SK-N-SH (cell line): ENCODE measurements around the gene SNPH. TPM values are rescaled to one million over a fixed set of nuclear protein-coding genes. Genes with fewer than 3 reads are reported as not detected.

Experiments
- CTCF ChIA-PET: fragments of 300-600, 350-600 bp; formaldehyde crosslinking; extraction: SDS; loops from one replicate; lab custom pipeline; 2021; lab: Yijun Ruan, JAX
- POLR2A ChIA-PET: fragments of 350-600 bp; sonication (Branson Sonifier 250); formaldehyde crosslinking; extraction: SDS; loops from one replicate; lab custom pipeline; 2020; ENCODE audit warnings: antibody characterized with exemption, inconsistent platforms; lab: Yijun Ruan, JAX
- DNase-seq: peaks from one replicate; pipeline ENCODE4 v3.0.0; 2012
- H2AFZ ChIP-seq: fragments of 200-600 bp; sonication (generic); 2 replicates; pipeline ENCODE4 v1.8.1; 2016; ENCODE audit warnings: antibody characterized with exemption, mild to moderate bottlenecking, low read depth
- H3F3A ChIP-seq: fragments of 200-600 bp; sonication (generic); replicated peaks from 2 replicates; pipeline ENCODE3; 2016; ENCODE audit warnings: antibody characterized with exemption, mild to moderate bottlenecking; ENCODE audit not compliant: insufficient read depth
- H3K27ac ChIP-seq, 2 experiments: fragments of 200-500 bp in 1 of 2; fragments of 200-600 bp in 1 of 2; sonication (Bioruptor generic) in 1 of 2; sonication (generic), shearing (Covaris generic) in 1 of 2; 2 replicates each; pipeline versions ENCODE4 v1.5.1 to v1.6.1; 2014 to 2016; ENCODE audit warnings: low read depth in 2 of 2, inconsistent platforms in 1 of 2, low read length in 1 of 2, mild to moderate bottlenecking in 1 of 2, mixed read lengths in 1 of 2
- H3K27me3 ChIP-seq: fragments of 200-600 bp; sonication (generic), shearing (Covaris generic); 2 replicates; pipeline ENCODE4 v1.6.1; 2016; ENCODE audit warnings: mixed run types; ENCODE audit not compliant: insufficient read depth
- H3K36me3 ChIP-seq, 2 experiments: fragments of 200-500 bp in 1 of 2; fragments of 200-600 bp in 1 of 2; sonication (Bioruptor generic) in 1 of 2; sonication (generic) in 1 of 2; replicated peaks in 1 of 2; 2 replicates each; pipeline versions ENCODE3 to v1.5.1; 2014 to 2016; ENCODE audit warnings: low read length in 1 of 2, mild to moderate bottlenecking in 1 of 2; ENCODE audit not compliant: insufficient read depth in 2 of 2, control insufficient read depth in 1 of 2
- H3K4me1 ChIP-seq, 2 experiments: fragments of 200-500 bp in 1 of 2; fragments of 200-600 bp in 1 of 2; sonication (Bioruptor generic) in 1 of 2; sonication (generic), shearing (Covaris generic) in 1 of 2; 2 replicates each; pipeline versions ENCODE4 v1.5.1 to v1.6.1; 2014 to 2016; ENCODE audit warnings: low read depth in 1 of 2, low read length in 1 of 2, mixed run types in 1 of 2; ENCODE audit not compliant: insufficient read depth in 2 of 2, control insufficient read depth in 1 of 2
- H3K4me2 ChIP-seq: fragments of 200-600 bp; sonication (generic), shearing (Covaris generic); 2 replicates; pipeline ENCODE4 v1.6.1; 2017; ENCODE audit warnings: mixed run types
- H3K4me3 ChIP-seq, 2 experiments: fragments of 200-500 bp in 1 of 2; fragments of 200-600 bp in 1 of 2; sonication (Bioruptor generic) in 1 of 2; sonication (generic), shearing (Covaris generic) in 1 of 2; 2 replicates each; pipeline versions ENCODE4 v1.5.1 to v1.8.1; 2014 to 2016; ENCODE audit warnings: low read depth in 2 of 2, inconsistent platforms in 1 of 2, low read length in 1 of 2, mild to moderate bottlenecking in 1 of 2, mixed read lengths in 1 of 2, moderate library complexity in 1 of 2
- H3K79me2 ChIP-seq: fragments of 200-600 bp; sonication (generic); 2 replicates; pipeline ENCODE4 v1.8.1; 2017; ENCODE audit warnings: mild to moderate bottlenecking; ENCODE audit not compliant: insufficient read depth
- H3K9ac ChIP-seq: fragments of 200-600 bp; sonication (generic); 2 replicates; pipeline ENCODE4 v1.6.1; 2017; ENCODE audit warnings: mixed run types
- H3K9me2 ChIP-seq: fragments of 200-600 bp; sonication (generic); 2 replicates; pipeline ENCODE4 v1.6.1; 2017; ENCODE audit warnings: mixed run types
- H3K9me3 ChIP-seq: fragments of 200-600 bp; sonication (generic); 2 replicates; pipeline ENCODE4 v1.6.1; 2017; ENCODE audit warnings: mixed run types, mild to moderate bottlenecking, moderate library complexity
- H4K20me1 ChIP-seq: fragments of 200-600 bp; sonication (generic); 2 replicates; pipeline ENCODE4 v1.6.1; 2017; ENCODE audit warnings: mild to moderate bottlenecking, mixed run types; ENCODE audit not compliant: insufficient read depth
- CHD2 ChIP-seq: fragments of 150-350 bp; IDR thresholded peaks from 2 replicates; pipeline ENCODE4 v1.6.1; 2018; ENCODE audit warnings: low read length; ENCODE audit not compliant: partially characterized antibody
- CTCF ChIP-seq: fragments of 200-600 bp; sonication (generic); IDR thresholded peaks from 2 replicates; pipeline ENCODE4 v1.6.1; 2017; ENCODE audit warnings: antibody characterized with exemption, mild to moderate bottlenecking, moderate library complexity
- ELF1 ChIP-seq: IDR thresholded peaks from 2 replicates; pipeline ENCODE4 v1.4.0; 2012
- EP300 ChIP-seq, 2 experiments: IDR thresholded peaks; 2 replicates each; pipeline versions ENCODE4 v1.4.0 to v1.6.1; 2012; ENCODE audit warnings: borderline replicate concordance in 1 of 2, low read depth in 1 of 2, low read length in 1 of 2
- FOSL2 ChIP-seq: IDR thresholded peaks from 2 replicates; pipeline ENCODE4 v1.4.0; 2012; ENCODE audit warnings: low read depth, mild to moderate bottlenecking, moderate library complexity, borderline replicate concordance
- FOXJ3 ChIP-seq: sonication (generic); formaldehyde crosslinking; IDR thresholded peaks from 2 replicates; pipeline ENCODE4 v1.5.1; 2020; ENCODE audit warnings: mild to moderate bottlenecking, missing genetic modification reagents
- FOXM1 ChIP-seq: IDR thresholded peaks from 2 replicates; pipeline ENCODE4 v1.4.0; 2012; ENCODE audit warnings: low read depth, mild to moderate bottlenecking
- GATA2 ChIP-seq: sonication (generic); formaldehyde crosslinking; IDR thresholded peaks from 2 replicates; pipeline ENCODE4 v1.5.0; 2020; ENCODE audit warnings: mild to moderate bottlenecking, missing genetic modification reagents
- IRF3 ChIP-seq: fragments of 150-350 bp; IDR thresholded peaks from 2 replicates; pipeline ENCODE4 v1.6.1; 2016; ENCODE audit warnings: mild to moderate bottlenecking, low read depth, low read length
- MAX ChIP-seq: IDR thresholded peaks from 2 replicates; pipeline ENCODE4 v1.4.0; 2012; ENCODE audit warnings: low read depth
- MEF2A ChIP-seq: IDR thresholded peaks from 2 replicates; pipeline ENCODE4 v1.4.0; 2012; ENCODE audit warnings: low read depth, borderline replicate concordance
- MXI1 ChIP-seq: IDR thresholded peaks from 2 replicates; pipeline ENCODE4 v1.6.1; 2012; ENCODE audit warnings: mild to moderate bottlenecking, low read depth, low read length, improper control_type of control experiment
- RAD21 ChIP-seq: IDR thresholded peaks from 2 replicates; pipeline ENCODE4 v1.6.1; 2012; ENCODE audit warnings: mild to moderate bottlenecking, low read length
- RCOR1 ChIP-seq: fragments of 150-350 bp; IDR thresholded peaks from 2 replicates; pipeline ENCODE4 v1.6.1; 2017; ENCODE audit warnings: antibody characterized with exemption, low read length
- REST ChIP-seq: IDR thresholded peaks from 2 replicates; pipeline ENCODE4 v1.6.1; 2012; ENCODE audit warnings: mild to moderate bottlenecking, low read depth, low read length, moderate library complexity
- RFX5 ChIP-seq: IDR thresholded peaks from 2 replicates; pipeline ENCODE4 v1.6.1; 2012; ENCODE audit warnings: mild to moderate bottlenecking, improper control_type of control experiment, low read length
- RXRA ChIP-seq: IDR thresholded peaks from 2 replicates; pipeline ENCODE4 v1.4.0; 2012; ENCODE audit warnings: low read depth, mild to moderate bottlenecking, borderline replicate concordance
- SMC3 ChIP-seq: IDR thresholded peaks from 2 replicates; pipeline ENCODE4 v1.6.1; 2012; ENCODE audit warnings: low read depth, low read length, improper control_type of control experiment
- TAF1 ChIP-seq: IDR thresholded peaks from 2 replicates; pipeline ENCODE4 v1.6.1; 2012; ENCODE audit warnings: low read depth, mild to moderate bottlenecking, low read length, moderate library complexity, borderline replicate concordance
- TEAD4 ChIP-seq: IDR thresholded peaks from 2 replicates; pipeline ENCODE4 v1.4.0; 2012; ENCODE audit warnings: mild to moderate bottlenecking, borderline replicate concordance; ENCODE audit not compliant: insufficient read depth
- USF1 ChIP-seq: IDR thresholded peaks from 2 replicates; pipeline ENCODE4 v1.4.0; 2012; ENCODE audit warnings: low read depth, borderline replicate concordance
- USF2 ChIP-seq: fragments of 150-350 bp; IDR thresholded peaks from 2 replicates; pipeline ENCODE4 v1.6.1; 2017; ENCODE audit warnings: antibody characterized with exemption, low read length, low read depth, borderline replicate concordance
- YY1 ChIP-seq: IDR thresholded peaks from 2 replicates; pipeline ENCODE4 v1.4.0; 2012; ENCODE audit warnings: low read depth, mild to moderate bottlenecking
- WGBS: methylation state at CpG from one replicate; pipeline ENCODE4 v1.1.6; 2017; ENCODE audit warnings: low lambda C conversion rate; 5-methylcytosine and 5-hydroxymethylcytosine counted together
- polyA plus RNA-seq, 3 experiments: library from polyadenylated mRNA; depleted of rRNA; stranded (reverse); fragments of >200 nt; gene quantifications; 2 replicates each; pipeline ENCODE4 v1.2.3, GENCODE V29; 2012

Gene SNPH
- polyA plus RNA-seq, 1 of the 3 experiments (the other 2 are of a cell fraction): 2.5 TPM

GRCh38 chr20:1254254-1254653 is 11.8 kb upstream of the SNPH start:
- H3K9ac ChIP-seq: no peak overlapping the region

More at GRCh38 chr20:1254254-1254653, 11.8 kb upstream of the SNPH start:
- Histone ChIP-seq H3K4me2 (no peak overlapping the region), H3K27ac (peak overlapping the region in 1 of 2 experiments; percentile 71; a peak in 2 of 4 replicates), H3K9me3 (no peaks in the 10 kb centered on the region), H3F3A (no peaks in the 10 kb centered on the region), H3K4me1 (peaks cover 0 to 5% of the 10 kb centered on the region in 2 experiments; a peak in 1 of 4 replicates), H3K79me2 (no peaks in the 10 kb centered on the region), H4K20me1 (no peaks in the 10 kb centered on the region), H3K9me2 (no peaks in the 10 kb centered on the region), H2AFZ (no peak overlapping the region), H3K4me3 (no peak overlapping the region), H3K27me3 (no peaks in the 10 kb centered on the region), H3K36me3 (no peaks in the 10 kb centered on the region)
- WGBS: 29% methylated on average over 2 of the region's 2 CpGs
- TF ChIP-seq RAD21 (peak; percentile 6; the same call in 1 of the 2 replicates), TEAD4 (no peak), MEF2A (no peak), SMC3 (no peak), USF1 (no peak), FOXM1 (no peak), YY1 (no peak), CHD2 (peak; percentile 66), MXI1 (no peak), IRF3 (no peak), EP300 (IDR thresholded peaks at IDR 0.05; ENCODE audit: borderline replicate concordance in 1 of 2, low read depth in 1 of 2, low read length in 1 of 2) (peak in 1 of 2 experiments; percentile 74; a peak in 2 of 4 replicates), TAF1 (no peak), REST (no peak), FOXJ3 (CRISPR knock-in tag) (no peak), CTCF (no peak), RCOR1 (peak; percentile 89), RXRA (no peak), USF2 (no peak), GATA2 (peak; percentile 72), FOSL2 (no peak), RFX5 (no peak), MAX (no peak), ELF1 (no peak)
- peak; percentile 44 for DNase-seq
- POLR2A ChIA-PET: no interaction called here
- CTCF ChIA-PET: interaction anchor here (1.0 kb wide), 1 partner anchor 12 kb away, joined by 3 read pairs; the partner anchor contains the start of gene SNPH
